Body of pancreas (tissue), 4 donors: Measurements from ENCODE around the gene SAMD8. TPM values are rescaled to one million over a fixed set of nuclear protein-coding genes. Genes with fewer than 3 reads are reported as not detected.

Source experiments
- ATAC-seq: fragments of 150-250 bp; one replicate; pipeline ENCODE4 v1.9.1; 2016
- DNase-seq, 4 donors: peaks; one replicate each; pipeline ENCODE4 v3.0.0-alpha.2; 2019
- H3K27ac ChIP-seq, 4 donors: fragments of 200-600 bp; sonication (generic); 1 replicate in 3 of 4; 2 replicates in 1 of 4; pipeline versions ENCODE4 v1.5.1 to v1.6.1; 2016 to 2019; ENCODE audit warnings: mild to moderate bottlenecking in 1 of 4, mixed read lengths in 1 of 4, moderate library complexity in 1 of 4
- H3K27me3 ChIP-seq, 2 donors: fragments of 200-600 bp; sonication (generic); one replicate each; pipeline ENCODE4 v1.6.0; 2016; ENCODE audit warnings: mild to moderate bottlenecking in 1 of 2
- H3K36me3 ChIP-seq, 2 donors: fragments of 200-600 bp; sonication (generic); replicated peaks in 1 of 2; 2 replicates each; pipeline ENCODE4 v1.5.1; 2016; ENCODE audit warnings: low read depth in 2 of 2; ENCODE audit not compliant: insufficient read depth in 1 of 2
- H3K4me1 ChIP-seq: fragments of 200-600 bp; sonication (generic); one replicate; pipeline ENCODE4 v1.6.0; 2016
- H3K4me3 ChIP-seq, 2 donors: fragments of 200-600 bp; sonication (generic); 1 replicate in 1 of 2; 2 replicates in 1 of 2; pipeline ENCODE4 v1.5.1; 2016 to 2019
- H3K9me3 ChIP-seq, 3 donors: fragments of 200-600 bp; sonication (generic); 1 replicate in 2 of 3; 2 replicates in 1 of 3; pipeline ENCODE4 v1.5.1; 2016
- CTCF ChIP-seq, 7 experiments: fragments of 450-650 bp in 4 of 7; fragments of 200-600 bp in 3 of 7; sonication (generic) in 3 of 7; IDR thresholded peaks; one replicate each; pipeline ENCODE4 v1.5.1; 2016 to 2019; ENCODE audit warnings: antibody characterized with exemption in 7 of 7
- POLR2A ChIP-seq, 3 donors: fragments of 450-650 bp; IDR thresholded peaks; one replicate each; pipeline ENCODE4 v1.6.1; 2016; ENCODE audit warnings: antibody characterized with exemption in 3 of 3, mild to moderate bottlenecking in 2 of 3
- WGBS, 2 donors: methylation state at CpG; one replicate each; pipeline ENCODE4 v1.1.5; 2017; 5-methylcytosine and 5-hydroxymethylcytosine counted together
- intact Hi-C: fragments of 100-400 bp; cut with DNase I; formaldehyde crosslinking; loops from one replicate; pipeline ENCODE4 v1.15.1; 2023
- total RNA-seq, 2 donors: library from RNA; depleted of rRNA; stranded (reverse); fragments of >200 nt; gene quantifications; one replicate each; pipeline ENCODE4 v1.1.0, GENCODE V29; 2016

The SAMD8 gene
- total RNA-seq, 2 donors from 2014 or later, result 16.1 to 18.5 TPM

GRCh38 chr10:75228278-75228677, 116.8 kb downstream of the SAMD8 start:
- TF ChIP-seq CTCF (IDR thresholded peaks at IDR 0.05) (no peak), POLR2A (IDR thresholded peaks at IDR 0.05) (no peak)
- Histone ChIP-seq H3K9me3 (no peaks in the 10 kb centered on the region), H3K4me1 (peaks cover 73% of the 10 kb centered on the region), H3K36me3 (peaks cover 0 to 12% of the 10 kb centered on the region in 2 donors), H3K27ac (peak overlapping the region in 2 of 4 donors; percentile 32 to 40), H3K27me3 (no peaks in the 10 kb centered on the region), H3K4me3 (no peak overlapping the region)
- 72 to 100% methylated on average over 3 of the region's 3 CpGs for WGBS, 2 donors
- no peak for DNase-seq
- intact Hi-C loops, result no loop called here
- no peak for ATAC-seq

- H3K27me3 ChIP-seq, result no peaks in the 10 kb centered on the region
- no peak for DNase-seq
- WGBS, 2 donors, result 41 to 46% methylated on average over 4 of the region's 4 CpGs
- H3K4me1 ChIP-seq, result peaks cover 73% of the 10 kb centered on the region
- peak overlapping the region in 2 of 4 donors; percentile 32 to 40 for H3K27ac ChIP-seq
- ATAC-seq, result no peak
- intact Hi-C loops, result no loop called here
- no peaks in the 10 kb centered on the region for H3K9me3 ChIP-seq
- H3K4me3 ChIP-seq, result no peak overlapping the region
- TF ChIP-seq CTCF (IDR thresholded peaks at IDR 0.05), result no peak
- TF ChIP-seq POLR2A (IDR thresholded peaks at IDR 0.05), result no peak
- peaks cover 0 to 9% of the 10 kb centered on the region in 2 donors for H3K36me3 ChIP-seq
These were observed 117.4 kb downstream of the SAMD8 start for GRCh38 chr10:75228834-75229233.

- H3K9me3 ChIP-seq, result no peaks in the 10 kb centered on the region
- H3K36me3 ChIP-seq, result peaks cover 0 to 9% of the 10 kb centered on the region in 2 donors
- TF ChIP-seq CTCF (IDR thresholded peaks at IDR 0.05) (no peak), POLR2A (IDR thresholded peaks at IDR 0.05) (no peak)
- peaks cover 71% of the 10 kb centered on the region for H3K4me1 ChIP-seq
- intact Hi-C loops, result no loop called here
- no peak for ATAC-seq
- H3K27me3 ChIP-seq, result no peaks in the 10 kb centered on the region
- H3K27ac ChIP-seq, result peak overlapping the region in 1 of 4 donors; percentile 15
- WGBS, 2 donors, result 75 to 82% methylated on average over 3 of the region's 3 CpGs
- no peak overlapping the region for H3K4me3 ChIP-seq
- no peak for DNase-seq
These were observed 118.5 kb downstream of the SAMD8 start for GRCh38 chr10:75229971-75230370.

- no peaks in the 10 kb centered on the region for H3K9me3 ChIP-seq
- intact Hi-C loops, result no loop called here
- 21 to 26% methylated on average over 5 of the region's 5 CpGs for WGBS, 2 donors
These were observed 119.2 kb downstream of the SAMD8 start for GRCh38 chr10:75230600-75231038.

More at GRCh38 chr10:75230600-75231038, 119.2 kb downstream of the SAMD8 start:
- no peaks in the 10 kb centered on the region for H3K27me3 ChIP-seq
- H3K36me3 ChIP-seq, result peaks cover 0 to 9% of the 10 kb centered on the region in 2 donors
- peak overlapping the region in 2 of 4 donors; percentile 1 to 22 for H3K27ac ChIP-seq
- H3K4me3 ChIP-seq, result no peak overlapping the region
- DNase-seq, result peak; percentile 91 to 94 (median 92)
- no peak for ATAC-seq
- TF ChIP-seq CTCF (IDR thresholded peaks at IDR 0.05) (peak; percentile 77 to 90 (median 85)), POLR2A (IDR thresholded peaks at IDR 0.05) (no peak)
- H3K4me1 ChIP-seq, result peaks cover 69% of the 10 kb centered on the region

Other genes with a start within 250 kb of the SAMD8 start
- gene VDAC2, start 99.1 kb downstream of the SAMD8 start, total RNA-seq, result 10 to 100 TPM; 52.7 to 71.3 TPM
- 100 to 1,000 TPM; 156 to 301 TPM for gene COMTD1, start 124.3 kb downstream of the SAMD8 start, total RNA-seq